ENCODE measurements around the gene VPS26C.

VPS26C gene

GRCh38 chr21:37200641-37201480 lies 66.3 kb downstream of the VPS26C start:
- no peak for DNase-seq (ENCODE audit: low spot score)

- no peak for DNase-seq (ENCODE audit: low spot score)
These were observed 67.8 kb downstream of the VPS26C start for GRCh38 chr21:37199057-37199924.

- DNase-seq (ENCODE audit: low spot score): no peak
These were observed 69.4 kb downstream of the VPS26C start for GRCh38 chr21:37197746-37198145.

- DNase-seq (ENCODE audit: low spot score): no peak
These were observed 70.3 kb downstream of the VPS26C start for GRCh38 chr21:37196847-37197246.

- no peak for DNase-seq (ENCODE audit: low spot score)
These were observed 71.5 kb downstream of the VPS26C start for GRCh38 chr21:37195610-37196009.

GRCh38 chr21:37195059-37195458 lies 72.1 kb downstream of the VPS26C start:
- no peak for DNase-seq (ENCODE audit: low spot score)

GRCh38 chr21:37193676-37194075 lies 73.5 kb downstream of the VPS26C start:
- no peak for DNase-seq (ENCODE audit: low spot score)

- no peak for DNase-seq (ENCODE audit: low spot score)
These were observed 74.1 kb downstream of the VPS26C start for GRCh38 chr21:37193006-37193405.

GRCh38 chr21:37192019-37192418 lies 75.1 kb downstream of the VPS26C start:
- no peak for DNase-seq (ENCODE audit: low spot score)

GRCh38 chr21:37188825-37189224 lies 78.3 kb downstream of the VPS26C start:
- DNase-seq (ENCODE audit: low spot score): no peak

- DNase-seq (ENCODE audit: low spot score): no peak
These were observed 80.2 kb downstream of the VPS26C start for GRCh38 chr21:37186983-37187382.

GRCh38 chr21:37184784-37185593 lies 82.1 kb downstream of the VPS26C start:
- DNase-seq (ENCODE audit: low spot score): no peak

- no peak for DNase-seq (ENCODE audit: low spot score)
These were observed 83.4 kb downstream of the VPS26C start for GRCh38 chr21:37183749-37184148.

GRCh38 chr21:37182222-37182621 lies 84.9 kb downstream of the VPS26C start:
- no peak for DNase-seq (ENCODE audit: low spot score)

GRCh38 chr21:37181059-37181458 lies 86.1 kb downstream of the VPS26C start:
- no peak for DNase-seq (ENCODE audit: low spot score)

- DNase-seq (ENCODE audit: low spot score): no peak
These were observed 90.4 kb downstream of the VPS26C start for GRCh38 chr21:37176716-37177115.
